ENCODE measurements around the gene FBXL17. TPM values are rescaled to one million over a fixed set of nuclear protein-coding genes. Genes with fewer than 3 reads are reported as not detected.

FBXL17 gene
- total RNA-seq, 4 donors from 2014 or later: 10.9 to 19.8 (median 15.0) TPM

- no peak for DNase-seq (ENCODE audit: low spot score)
- TF ChIP-seq CTCF (IDR thresholded peaks at IDR 0.05): no peak
Measured at GRCh38 chr5:108001222-108001621, 380.7 kb downstream of the FBXL17 start.

GRCh38 chr5:107997338-107997980 lies 384.4 kb downstream of the FBXL17 start:
- no peak for TF ChIP-seq CTCF (IDR thresholded peaks at IDR 0.05)
- ATAC-seq (ENCODE audit: low FRiP score) (no peak), DNase-seq (ENCODE audit: low spot score) (no peak)

More at GRCh38 chr5:108001222-108001621, 380.7 kb downstream of the FBXL17 start:
- ATAC-seq (ENCODE audit: low FRiP score): no peak

GRCh38 chr5:107993341-107993740 lies 388.6 kb downstream of the FBXL17 start:
- TF ChIP-seq CTCF (IDR thresholded peaks at IDR 0.05): no peak
- DNase-seq (ENCODE audit: low spot score) (no peak), ATAC-seq (ENCODE audit: low FRiP score) (no peak)

GRCh38 chr5:107990881-107991810 lies 390.8 kb downstream of the FBXL17 start:
- no peak for DNase-seq (ENCODE audit: low spot score)
- TF ChIP-seq CTCF (IDR thresholded peaks at IDR 0.05): no peak
- ATAC-seq (ENCODE audit: low FRiP score): no peak

GRCh38 chr5:107985144-107985543 lies 396.8 kb downstream of the FBXL17 start:
- TF ChIP-seq CTCF (IDR thresholded peaks at IDR 0.05): no peak
- no peak for DNase-seq (ENCODE audit: low spot score)
- no peak for ATAC-seq (ENCODE audit: low FRiP score)

- TF ChIP-seq CTCF (IDR thresholded peaks at IDR 0.05): no peak
- no peak for ATAC-seq (ENCODE audit: low FRiP score)
- no peak for DNase-seq (ENCODE audit: low spot score)
Measured at GRCh38 chr5:107982703-107983425, 399.0 kb downstream of the FBXL17 start.
